ENCODE data around the gene ITPK1. TPM values are rescaled to one million over a fixed set of nuclear protein-coding genes. Genes with fewer than 3 reads are reported as not detected.

The ITPK1 gene
- total RNA-seq, 4 donors from 2014 or later: 132 to 172 (median 157) TPM

DNA sequence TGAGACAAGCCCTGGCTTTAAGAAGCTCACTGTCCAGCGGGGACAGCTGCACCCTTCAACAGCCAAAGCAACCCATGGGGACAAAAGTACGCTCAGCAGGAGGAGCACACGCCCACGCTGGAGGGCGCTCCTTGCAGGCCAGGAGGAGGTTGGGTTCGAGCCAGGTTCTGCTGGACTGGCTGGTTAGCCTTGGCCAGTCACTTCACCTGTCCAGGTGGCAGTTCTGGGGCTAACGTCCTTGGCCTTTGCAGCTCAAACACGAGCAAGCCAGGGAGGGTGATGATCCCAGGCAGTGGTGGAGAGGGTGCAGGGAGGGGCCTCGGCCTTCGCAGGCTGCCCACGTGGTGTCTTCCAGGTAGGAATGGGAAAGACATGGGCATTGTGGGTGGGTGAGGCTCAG, 179.6 kb downstream of the ITPK1 start:
- H3K36me3 ChIP-seq: peaks cover 0 to 39% (median 0%) of the 10 kb centered on the region in 3 donors
- H3K27ac ChIP-seq: no peak overlapping the region
- H3K4me3 ChIP-seq: no peak overlapping the region
- DNase-seq: no peak
- no peaks in the 10 kb centered on the region for H3K9me3 ChIP-seq
- no peaks in the 10 kb centered on the region for H3K27me3 ChIP-seq
- no peaks in the 10 kb centered on the region for H3K4me1 ChIP-seq
- no peak for TF ChIP-seq POLR2A (IDR thresholded peaks at IDR 0.05)
- TF ChIP-seq, protein P1, sequence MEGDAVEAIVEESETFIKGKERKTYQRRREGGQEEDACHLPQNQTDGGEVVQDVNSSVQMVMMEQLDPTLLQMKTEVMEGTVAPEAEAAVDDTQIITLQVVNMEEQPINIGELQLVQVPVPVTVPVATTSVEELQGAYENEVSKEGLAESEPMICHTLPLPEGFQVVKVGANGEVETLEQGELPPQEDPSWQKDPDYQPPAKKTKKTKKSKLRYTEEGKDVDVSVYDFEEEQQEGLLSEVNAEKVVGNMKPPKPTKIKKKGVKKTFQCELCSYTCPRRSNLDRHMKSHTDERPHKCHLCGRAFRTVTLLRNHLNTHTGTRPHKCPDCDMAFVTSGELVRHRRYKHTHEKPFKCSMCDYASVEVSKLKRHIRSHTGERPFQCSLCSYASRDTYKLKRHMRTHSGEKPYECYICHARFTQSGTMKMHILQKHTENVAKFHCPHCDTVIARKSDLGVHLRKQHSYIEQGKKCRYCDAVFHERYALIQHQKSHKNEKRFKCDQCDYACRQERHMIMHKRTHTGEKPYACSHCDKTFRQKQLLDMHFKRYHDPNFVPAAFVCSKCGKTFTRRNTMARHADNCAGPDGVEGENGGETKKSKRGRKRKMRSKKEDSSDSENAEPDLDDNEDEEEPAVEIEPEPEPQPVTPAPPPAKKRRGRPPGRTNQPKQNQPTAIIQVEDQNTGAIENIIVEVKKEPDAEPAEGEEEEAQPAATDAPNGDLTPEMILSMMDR (IDR thresholded peaks at IDR 0.05): no peak

DNA sequence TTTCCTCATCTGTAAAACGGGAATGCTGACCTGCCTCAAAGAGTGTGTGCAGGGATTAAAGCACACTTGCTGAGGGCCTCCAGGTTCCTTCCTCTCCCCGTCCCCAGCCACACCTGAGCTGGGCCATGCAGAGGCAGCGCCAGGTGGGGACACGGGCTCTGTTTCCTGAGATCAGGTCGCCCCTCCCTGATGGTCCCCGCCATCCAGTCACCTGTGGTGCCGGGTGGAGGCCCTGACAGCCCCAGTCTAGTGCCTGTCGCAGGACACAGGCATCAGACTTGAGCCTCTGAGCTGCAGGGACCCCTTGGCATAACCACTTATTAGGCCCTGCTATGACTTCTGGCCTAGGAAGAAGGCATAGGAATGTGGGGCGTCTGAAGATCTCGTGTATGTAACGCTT, 180.3 kb downstream of the ITPK1 start:
- no peaks in the 10 kb centered on the region for H3K4me1 ChIP-seq
- no peak for DNase-seq
- no peak overlapping the region for H3K4me3 ChIP-seq
- no peak overlapping the region for H3K27ac ChIP-seq
- TF ChIP-seq POLR2A (IDR thresholded peaks at IDR 0.05): no peak
- TF ChIP-seq, protein P1 (IDR thresholded peaks at IDR 0.05): no peak
- no peaks in the 10 kb centered on the region for H3K27me3 ChIP-seq
- peaks cover 0 to 37% (median 0%) of the 10 kb centered on the region in 3 donors for H3K36me3 ChIP-seq
- H3K9me3 ChIP-seq: no peaks in the 10 kb centered on the region

DNA sequence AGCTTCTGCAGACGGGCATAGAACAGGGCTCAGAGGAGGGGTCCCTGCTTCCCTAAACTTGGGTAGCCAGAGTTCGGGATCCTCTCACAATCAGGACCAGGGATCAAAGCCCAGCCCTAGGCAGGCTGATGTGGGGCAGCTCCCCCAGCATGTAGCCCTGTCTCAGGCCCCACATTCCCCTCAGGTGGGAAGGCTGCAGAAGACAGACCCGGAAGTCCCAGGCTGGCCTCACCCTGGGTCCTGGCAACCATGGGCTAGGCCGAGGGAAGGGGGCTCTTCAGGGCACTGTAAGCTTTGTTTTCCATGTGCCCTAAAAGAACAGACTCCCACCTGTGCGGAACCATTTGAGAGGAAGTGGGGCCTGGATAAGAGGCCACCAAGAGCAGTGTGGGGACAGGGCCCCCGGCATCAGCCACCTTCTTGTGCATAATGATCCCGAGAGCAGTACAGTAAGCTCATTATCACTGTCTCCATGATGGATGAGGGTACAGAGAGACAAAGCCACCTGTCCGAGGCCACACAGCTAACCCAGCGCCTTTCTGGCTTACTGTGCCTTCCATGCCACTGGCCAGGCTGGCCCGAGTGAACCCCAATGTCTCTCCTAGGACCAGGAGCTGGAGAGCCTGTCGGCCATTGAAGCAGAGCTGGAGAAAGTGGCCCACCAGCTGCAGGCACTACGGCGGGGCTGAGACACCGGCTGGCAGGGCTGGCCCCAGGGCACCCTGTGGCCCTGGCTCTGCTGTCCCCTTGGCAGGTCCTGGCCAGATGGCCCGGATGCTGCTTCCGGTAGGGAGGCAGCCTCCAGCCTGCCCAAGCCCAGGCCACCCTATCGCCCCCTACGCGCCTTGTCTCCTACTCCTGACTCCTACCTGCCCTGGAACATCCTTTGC, 181.3 kb downstream of the ITPK1 start:
- H3K36me3 ChIP-seq: peaks cover 0 to 32% (median 0%) of the 10 kb centered on the region in 3 donors
- no peaks in the 10 kb centered on the region for H3K4me1 ChIP-seq
- H3K4me3 ChIP-seq: no peak overlapping the region
- TF ChIP-seq POLR2A (IDR thresholded peaks at IDR 0.05): no peak
- TF ChIP-seq, protein P1 (IDR thresholded peaks at IDR 0.05): no peak
- H3K9me3 ChIP-seq: no peaks in the 10 kb centered on the region
- DNase-seq: no peak
- H3K27ac ChIP-seq: no peak overlapping the region
- H3K27me3 ChIP-seq: no peaks in the 10 kb centered on the region

DNA sequence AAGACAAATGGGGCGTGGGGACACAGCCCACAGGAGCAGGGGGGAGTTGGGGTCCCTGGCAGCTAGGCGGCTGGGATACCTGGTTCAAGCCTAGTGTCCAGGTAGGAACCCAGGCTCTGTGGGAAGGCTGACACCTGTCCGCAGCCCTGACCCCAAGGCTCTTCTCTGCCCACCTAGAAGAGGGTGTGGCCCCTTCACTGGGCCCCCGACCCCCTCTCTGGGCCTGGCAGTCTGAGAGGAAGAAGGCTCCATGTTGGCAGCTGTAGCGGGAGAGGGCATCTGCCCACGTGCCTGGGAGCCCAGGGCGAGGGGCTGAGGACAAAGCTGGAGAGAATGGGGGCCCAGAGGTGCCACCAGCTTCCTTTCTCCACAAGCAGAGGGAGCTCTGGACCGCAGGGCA, 182.2 kb downstream of the ITPK1 start:
- Histone ChIP-seq H3K4me3 (no peak overlapping the region), H3K4me1 (no peaks in the 10 kb centered on the region), H3K27me3 (no peaks in the 10 kb centered on the region), H3K9me3 (no peaks in the 10 kb centered on the region), H3K27ac (no peak overlapping the region), H3K36me3 (peaks cover 0 to 22% (median 0%) of the 10 kb centered on the region in 3 donors)
- no peak for TF ChIP-seq POLR2A (IDR thresholded peaks at IDR 0.05)
- TF ChIP-seq, protein P1 (IDR thresholded peaks at IDR 0.05): no peak
- DNase-seq: no peak

DNA sequence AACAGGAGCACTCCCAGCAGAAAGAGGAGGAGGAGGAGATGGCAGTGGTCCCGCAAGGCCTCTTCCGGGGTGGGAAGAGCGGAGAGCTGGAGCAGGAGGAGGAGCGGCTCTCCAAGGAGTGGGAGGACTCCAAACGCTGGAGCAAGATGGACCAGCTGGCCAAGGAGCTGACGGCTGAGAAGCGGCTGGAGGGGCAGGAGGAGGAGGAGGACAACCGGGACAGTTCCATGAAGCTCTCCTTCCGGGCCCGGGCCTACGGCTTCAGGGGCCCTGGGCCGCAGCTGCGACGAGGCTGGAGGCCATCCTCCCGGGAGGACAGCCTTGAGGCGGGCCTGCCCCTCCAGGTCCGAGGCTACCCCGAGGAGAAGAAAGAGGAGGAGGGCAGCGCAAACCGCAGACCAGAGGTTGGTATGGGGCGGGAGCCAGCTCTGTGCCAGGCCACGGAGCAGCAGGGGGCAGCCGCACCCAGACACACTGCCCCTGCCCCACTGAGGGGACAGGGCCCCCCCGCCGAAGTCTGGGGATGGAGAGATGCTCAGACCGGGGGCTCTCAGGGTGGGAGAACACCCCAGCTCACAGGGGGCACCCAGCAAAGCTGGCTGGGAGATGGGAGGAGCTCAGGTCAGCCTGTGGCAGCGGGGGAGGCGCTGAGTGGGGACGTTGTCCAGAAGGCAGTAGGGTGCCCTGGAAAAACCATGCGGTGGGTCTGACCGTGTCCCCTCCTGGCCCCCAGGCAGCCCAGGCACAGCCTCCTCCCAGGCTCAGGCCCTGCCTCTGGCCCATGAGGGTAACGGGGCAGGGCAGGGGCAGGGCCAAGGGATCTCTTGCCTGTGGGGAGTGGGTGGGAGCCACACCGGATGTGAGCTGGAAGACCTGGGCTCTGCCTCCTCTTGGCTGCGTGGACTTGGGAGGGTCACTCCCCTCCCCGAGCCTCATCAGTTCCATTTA, 183.0 kb downstream of the ITPK1 start:
- Histone ChIP-seq H3K4me3 (no peak overlapping the region), H3K27ac (no peak overlapping the region), H3K27me3 (no peaks in the 10 kb centered on the region), H3K9me3 (no peaks in the 10 kb centered on the region), H3K36me3 (peaks cover 0 to 20% (median 0%) of the 10 kb centered on the region in 3 donors), H3K4me1 (no peaks in the 10 kb centered on the region)
- DNase-seq: no peak
- no peak for TF ChIP-seq POLR2A (IDR thresholded peaks at IDR 0.05)
- TF ChIP-seq, protein P1 (IDR thresholded peaks at IDR 0.05): no peak
